Inflammatory macrophage treated with lipopolysaccharide for 1 hour (primary cell): ENCODE data around the gene MAST2.
A peak's percentile ranks its signal among the peaks of the same experiment; 100 is the strongest.
"Not testable (repeated sequence)": the region's sequence is repeated elsewhere in the genome, so short reads cannot be mapped to it uniquely, and the experiment has no call there.

Experiments used
- DNase-seq, 2 donors: peaks; one replicate each; pipeline ENCODE4 v3.0.0-alpha.2; 2020 to 2022

The MAST2 gene

DNA sequence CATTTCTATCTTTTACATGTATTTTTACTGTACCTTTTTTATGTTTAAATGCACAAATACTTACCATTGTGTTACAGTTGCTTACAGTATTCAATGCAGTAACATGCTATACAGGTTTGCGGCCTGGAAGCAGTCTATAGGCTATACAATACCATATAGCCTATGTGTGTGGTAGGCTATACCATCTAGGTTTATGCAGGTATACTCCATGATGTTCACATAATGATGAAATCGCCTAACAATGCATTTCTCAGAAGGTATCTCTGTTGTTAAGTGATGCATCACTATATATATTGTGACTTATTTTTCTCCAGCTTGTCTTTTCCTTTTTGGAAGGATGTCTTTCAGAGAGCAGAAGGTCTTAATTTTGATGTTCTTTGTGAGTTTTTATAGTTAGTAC is 103.5 kb downstream of the MAST2 start:
- DNase-seq, result no peak

GRCh38 chr1:45908611-45909140 is 105.3 kb downstream of the MAST2 start:
- DNase-seq, result no peak

GRCh38 chr1:45911634-45912033 is 108.2 kb downstream of the MAST2 start:
- DNase-seq, result no peak

DNA sequence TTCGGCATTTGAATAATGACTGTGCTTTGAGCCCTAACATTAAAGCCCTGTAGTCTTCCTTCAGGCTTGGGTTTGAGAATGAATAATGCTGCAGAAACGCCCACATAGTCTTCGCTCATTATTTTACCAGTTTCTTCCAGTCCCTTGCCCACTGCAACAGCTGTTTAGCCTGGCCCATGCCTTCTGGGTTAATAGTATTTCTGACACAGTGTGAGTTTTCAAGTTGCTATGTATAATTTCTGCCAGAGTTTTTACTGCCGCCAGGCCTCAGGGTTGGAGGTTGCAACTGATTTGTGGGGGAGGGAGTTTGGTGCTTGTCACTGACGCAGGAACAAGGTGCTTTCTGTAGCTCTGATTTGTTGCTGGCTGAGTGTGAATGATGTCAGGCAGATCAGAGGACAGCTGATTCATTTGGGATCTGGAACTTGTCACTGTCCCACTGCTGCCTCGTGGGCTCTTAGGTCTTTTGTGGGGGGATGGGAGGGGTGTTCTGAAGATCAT is 109.8 kb downstream of the MAST2 start:
- no peak for DNase-seq

- no peak for DNase-seq
Measured at GRCh38 chr1:45913731-45914501, 110.5 kb downstream of the MAST2 start.

GRCh38 chr1:45914836-45915235 is 111.4 kb downstream of the MAST2 start:
- DNase-seq, result no peak

GRCh38 chr1:45922374-45922773 is 119.0 kb downstream of the MAST2 start:
- DNase-seq, result no peak

GRCh38 chr1:45922813-45923212 is 119.4 kb downstream of the MAST2 start:
- DNase-seq, result no peak

GRCh38 chr1:45923343-45923742 is 119.9 kb downstream of the MAST2 start:
- no peak for DNase-seq

- DNase-seq, result no peak
Measured at GRCh38 chr1:45924736-45925135, 121.3 kb downstream of the MAST2 start.

- no peak for DNase-seq
Measured at GRCh38 chr1:45925728-45926287, 122.4 kb downstream of the MAST2 start.

GRCh38 chr1:45926330-45926729 is 122.9 kb downstream of the MAST2 start:
- no peak for DNase-seq

DNA sequence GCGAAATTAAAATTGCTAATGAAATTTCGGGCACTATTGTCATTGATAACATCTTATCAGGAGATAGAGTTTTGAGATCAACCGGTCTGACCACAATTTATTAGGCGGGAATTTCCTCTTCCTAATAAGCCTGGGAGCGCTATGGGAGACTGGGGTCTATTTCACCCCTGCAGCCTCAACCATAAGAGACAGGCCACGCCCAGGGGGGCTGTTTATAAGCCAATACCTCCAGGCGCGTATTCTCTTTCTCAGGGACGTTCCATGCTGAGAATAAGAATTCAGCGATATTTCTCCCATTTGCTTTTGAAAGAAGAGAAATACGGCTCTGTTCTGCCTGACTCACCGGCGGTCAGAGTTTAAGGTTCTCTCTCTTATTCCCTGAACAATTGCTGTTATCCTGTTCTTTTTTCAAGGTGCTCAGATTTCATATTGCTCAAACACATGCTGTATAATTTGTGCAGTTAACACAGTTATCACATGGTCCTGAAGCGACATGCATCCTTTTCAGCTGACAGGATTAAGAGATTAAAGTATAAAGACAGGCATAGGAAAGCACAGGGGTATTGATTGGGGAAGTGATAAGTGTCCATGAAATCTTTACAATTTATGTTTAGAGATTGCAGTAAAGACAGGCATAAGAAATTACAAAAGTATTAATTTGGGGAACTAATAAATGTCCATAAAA is 124.0 kb downstream of the MAST2 start:
- not testable (repeated sequence) for DNase-seq

GRCh38 chr1:45928486-45929205 is 125.2 kb downstream of the MAST2 start:
- DNase-seq, result no peak

GRCh38 chr1:45929257-45929687 is 125.9 kb downstream of the MAST2 start:
- DNase-seq, result peak; percentile 49 to 62

DNA sequence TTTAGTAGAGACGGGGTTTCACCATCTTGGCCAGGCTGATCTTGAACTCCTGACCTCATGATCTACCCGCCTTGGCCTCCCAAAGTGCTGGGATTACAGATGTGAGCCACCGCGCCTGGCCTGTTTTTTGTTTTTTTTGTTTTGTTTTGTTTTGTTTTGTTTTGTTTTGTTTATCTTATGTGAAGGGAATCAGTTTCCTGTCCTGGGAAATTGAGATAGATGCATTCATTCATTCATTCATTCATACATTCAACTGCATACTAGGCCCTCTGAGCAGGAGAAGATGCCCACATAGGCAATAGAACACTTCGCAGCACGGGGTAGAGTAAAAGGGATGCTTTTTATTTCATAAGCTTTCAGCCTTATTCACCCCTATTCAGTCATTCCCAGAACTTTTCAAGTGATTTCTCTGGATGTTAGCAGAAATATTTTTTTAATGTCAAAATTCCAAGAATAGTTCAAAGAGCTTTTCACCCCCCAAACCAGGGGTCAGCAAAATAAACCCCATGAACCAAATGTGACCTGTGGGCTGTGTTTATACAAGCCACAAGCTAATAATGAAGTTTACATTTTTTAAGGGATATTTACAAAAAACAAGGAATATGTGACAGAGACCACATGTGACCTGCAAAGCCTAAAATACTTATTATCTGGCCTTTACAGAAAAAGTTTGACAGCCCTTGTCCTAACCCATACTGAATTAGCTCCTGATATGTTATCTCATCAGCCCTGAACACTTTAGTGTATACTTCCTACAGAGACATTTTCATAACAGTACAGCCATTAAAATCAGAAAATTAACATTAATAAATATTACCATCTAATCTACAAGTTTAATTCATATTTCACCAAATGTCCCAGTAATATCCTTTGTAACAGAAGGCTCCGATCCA is 127.1 kb downstream of the MAST2 start:
- DNase-seq, result no peak

DNA sequence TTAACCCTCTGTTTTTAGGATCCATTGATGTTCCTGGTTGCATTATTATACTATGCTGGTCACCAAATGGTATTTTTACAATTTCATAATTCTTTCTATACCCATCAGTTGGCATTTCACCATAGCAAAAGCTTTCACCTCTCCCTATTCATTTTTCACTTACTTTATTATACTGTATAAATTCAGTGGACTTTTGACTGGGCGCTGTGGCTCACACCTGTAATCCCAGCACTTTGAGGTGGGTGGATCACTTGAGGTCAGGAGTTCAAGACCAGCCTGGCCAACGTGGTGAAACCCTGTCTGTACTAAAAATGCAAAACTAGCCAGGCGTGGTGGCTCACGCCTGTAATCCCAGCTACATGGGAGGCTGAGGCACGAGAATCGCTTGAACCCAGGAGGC is 128.8 kb downstream of the MAST2 start:
- not testable (repeated sequence) for DNase-seq

- no peak for DNase-seq
Measured at GRCh38 chr1:45934947-45935346, 131.5 kb downstream of the MAST2 start.

GRCh38 chr1:45938029-45938428 is 134.6 kb downstream of the MAST2 start:
- no peak for DNase-seq

DNA sequence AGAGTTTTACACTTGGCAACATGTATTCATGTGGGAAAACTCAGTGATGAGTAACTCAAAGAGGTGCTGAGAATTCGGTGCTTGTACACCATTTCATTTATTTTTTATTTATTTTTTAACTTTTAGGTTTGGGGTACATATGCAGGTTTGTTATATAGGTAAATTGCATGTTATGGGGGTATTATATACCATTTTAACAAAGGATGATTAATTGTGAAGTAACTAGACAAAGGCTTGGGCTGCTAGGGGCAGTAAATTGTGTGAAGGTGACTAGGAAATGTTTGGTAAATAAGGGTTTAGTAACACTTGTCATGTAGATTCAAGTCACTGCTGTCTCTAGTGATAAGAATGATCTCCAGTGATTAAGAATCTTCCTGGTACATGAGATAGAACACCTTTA is 139.0 kb downstream of the MAST2 start:
- no peak for DNase-seq

GRCh38 chr1:45943185-45943584 is 139.8 kb downstream of the MAST2 start:
- no peak for DNase-seq

GRCh38 chr1:45945426-45945825 is 142.0 kb downstream of the MAST2 start:
- DNase-seq, result no peak
